DOHH2 (cell line): ENCODE measurements around the gene ESAM.

ENCODE experiments used
- CTCF ChIP-seq: fragments of 200-600 bp; sonication (generic); IDR thresholded peaks from one replicate; pipeline ENCODE4 v1.5.1; 2014; ENCODE audit warnings: antibody characterized with exemption, mild to moderate bottlenecking, low read depth, low read length; ENCODE audit not compliant: poor library complexity, severe bottlenecking
- EZH2phosphoT487 ChIP-seq: fragments of 200-600 bp; sonication (generic); IDR thresholded peaks from 2 replicates; pipeline ENCODE4 v1.6.1; 2017; ENCODE audit warnings: borderline replicate concordance, mild to moderate bottlenecking, antibody characterized with exemption, low read length, moderate library complexity, mixed read lengths

DNA sequence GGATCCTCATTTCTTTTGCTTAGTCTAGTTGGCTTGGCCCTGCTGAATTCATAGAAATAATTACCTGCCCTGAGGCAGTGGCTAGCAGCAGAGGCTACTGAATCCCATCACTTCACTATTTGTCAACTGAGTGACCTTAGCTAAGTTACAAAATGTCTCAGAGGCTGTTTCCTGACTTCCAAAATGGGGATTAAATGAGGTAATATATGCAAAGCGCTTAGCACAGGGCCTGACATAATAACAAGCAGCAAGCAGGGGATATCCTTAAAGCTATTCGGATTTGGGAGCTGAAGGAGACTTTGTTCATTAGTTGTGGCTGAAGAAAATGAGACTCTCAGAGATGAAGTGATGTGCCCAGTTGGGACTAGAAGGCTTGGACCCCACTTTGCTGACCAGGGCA is 19.5 kb downstream of the ESAM start:
- TF ChIP-seq CTCF (no peak), EZH2phosphoT487 (no peak)
